ENCODE measurements around the gene C20orf204. TPM values are rescaled to one million over a fixed set of nuclear protein-coding genes. Genes with fewer than 3 reads are reported as not detected.

The C20orf204 gene
- total RNA-seq, 3 donors from 2014 or later, result 0.66 to 1.3 (median 1.1) TPM

GRCh38 chr20:64024141-64024990 is 11.6 kb upstream of the C20orf204 start:
- Histone ChIP-seq H3K9me3 (no peaks in the 10 kb centered on the region), H3K4me1 (no peaks in the 10 kb centered on the region), H3K27me3 (no peaks in the 10 kb centered on the region), H3K36me3 (peaks cover 19% of the 10 kb centered on the region), H3K4me3 (no peak overlapping the region), H3K27ac (no peak overlapping the region)
- TF ChIP-seq, protein P1, sequence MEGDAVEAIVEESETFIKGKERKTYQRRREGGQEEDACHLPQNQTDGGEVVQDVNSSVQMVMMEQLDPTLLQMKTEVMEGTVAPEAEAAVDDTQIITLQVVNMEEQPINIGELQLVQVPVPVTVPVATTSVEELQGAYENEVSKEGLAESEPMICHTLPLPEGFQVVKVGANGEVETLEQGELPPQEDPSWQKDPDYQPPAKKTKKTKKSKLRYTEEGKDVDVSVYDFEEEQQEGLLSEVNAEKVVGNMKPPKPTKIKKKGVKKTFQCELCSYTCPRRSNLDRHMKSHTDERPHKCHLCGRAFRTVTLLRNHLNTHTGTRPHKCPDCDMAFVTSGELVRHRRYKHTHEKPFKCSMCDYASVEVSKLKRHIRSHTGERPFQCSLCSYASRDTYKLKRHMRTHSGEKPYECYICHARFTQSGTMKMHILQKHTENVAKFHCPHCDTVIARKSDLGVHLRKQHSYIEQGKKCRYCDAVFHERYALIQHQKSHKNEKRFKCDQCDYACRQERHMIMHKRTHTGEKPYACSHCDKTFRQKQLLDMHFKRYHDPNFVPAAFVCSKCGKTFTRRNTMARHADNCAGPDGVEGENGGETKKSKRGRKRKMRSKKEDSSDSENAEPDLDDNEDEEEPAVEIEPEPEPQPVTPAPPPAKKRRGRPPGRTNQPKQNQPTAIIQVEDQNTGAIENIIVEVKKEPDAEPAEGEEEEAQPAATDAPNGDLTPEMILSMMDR (IDR thresholded peaks at IDR 0.05), result no peak
- TF ChIP-seq POLR2AphosphoS5 (IDR thresholded peaks at IDR 0.05), result no peak
- no peak for TF ChIP-seq POLR2A (IDR thresholded peaks at IDR 0.05)
- intact Hi-C loops (cut with DNase I; ENCODE audit: low total_unique reads), result no loop called here
- DNase-seq (ENCODE audit: low spot score in 2 of 2), result no peak

GRCh38 chr20:64025101-64025825 is 10.7 kb upstream of the C20orf204 start:
- H3K9me3 ChIP-seq, result no peaks in the 10 kb centered on the region
- no peak for DNase-seq (ENCODE audit: low spot score in 2 of 2)
- intact Hi-C loops (cut with DNase I; ENCODE audit: low total_unique reads), result no loop called here

GRCh38 chr20:64025826-64026412 is 10.1 kb upstream of the C20orf204 start:
- peaks cover 19% of the 10 kb centered on the region for H3K36me3 ChIP-seq
- no peaks in the 10 kb centered on the region for H3K4me1 ChIP-seq
- no peak overlapping the region for H3K27ac ChIP-seq
- intact Hi-C loops (cut with DNase I; ENCODE audit: low total_unique reads), result no loop called here
- no peaks in the 10 kb centered on the region for H3K9me3 ChIP-seq
- no peaks in the 10 kb centered on the region for H3K27me3 ChIP-seq
- no peak for DNase-seq (ENCODE audit: low spot score in 2 of 2)
- H3K4me3 ChIP-seq, result no peak overlapping the region
- no peak for TF ChIP-seq POLR2AphosphoS5 (IDR thresholded peaks at IDR 0.05)
- no peak for TF ChIP-seq POLR2A (IDR thresholded peaks at IDR 0.05)
- TF ChIP-seq, protein P1 (IDR thresholded peaks at IDR 0.05), result no peak

More at GRCh38 chr20:64025101-64025825, 10.7 kb upstream of the C20orf204 start:
- no peak overlapping the region for H3K4me3 ChIP-seq
- no peaks in the 10 kb centered on the region for H3K27me3 ChIP-seq
- no peak overlapping the region for H3K27ac ChIP-seq
- TF ChIP-seq, protein P1 (IDR thresholded peaks at IDR 0.05), result no peak
- no peak for TF ChIP-seq POLR2A (IDR thresholded peaks at IDR 0.05)
- no peak for TF ChIP-seq POLR2AphosphoS5 (IDR thresholded peaks at IDR 0.05)
- H3K36me3 ChIP-seq, result peaks cover 19% of the 10 kb centered on the region
- H3K4me1 ChIP-seq, result no peaks in the 10 kb centered on the region

- H3K4me3 ChIP-seq, result no peak overlapping the region
- no peaks in the 10 kb centered on the region for H3K4me1 ChIP-seq
- peaks cover 19% of the 10 kb centered on the region for H3K36me3 ChIP-seq
- no peak for DNase-seq (ENCODE audit: low spot score in 2 of 2)
- TF ChIP-seq, protein P1 (IDR thresholded peaks at IDR 0.05), result no peak
- no peak for TF ChIP-seq POLR2A (IDR thresholded peaks at IDR 0.05)
- TF ChIP-seq POLR2AphosphoS5 (IDR thresholded peaks at IDR 0.05), result no peak
- intact Hi-C loops (cut with DNase I; ENCODE audit: low total_unique reads), result no loop called here
- no peaks in the 10 kb centered on the region for H3K27me3 ChIP-seq
- H3K9me3 ChIP-seq, result no peaks in the 10 kb centered on the region
- no peak overlapping the region for H3K27ac ChIP-seq
Measured at GRCh38 chr20:64027981-64028685, 7.8 kb upstream of the C20orf204 start.

Data from breast epithelium (tissue), 4 donors.